Measurements from ENCODE around the gene HTR2B. TPM values are rescaled to one million over a fixed set of nuclear protein-coding genes. Genes with fewer than 3 reads are reported as not detected.

The HTR2B gene
- polyA plus RNA-seq, 1 experiment: 0.92 TPM

DNA sequence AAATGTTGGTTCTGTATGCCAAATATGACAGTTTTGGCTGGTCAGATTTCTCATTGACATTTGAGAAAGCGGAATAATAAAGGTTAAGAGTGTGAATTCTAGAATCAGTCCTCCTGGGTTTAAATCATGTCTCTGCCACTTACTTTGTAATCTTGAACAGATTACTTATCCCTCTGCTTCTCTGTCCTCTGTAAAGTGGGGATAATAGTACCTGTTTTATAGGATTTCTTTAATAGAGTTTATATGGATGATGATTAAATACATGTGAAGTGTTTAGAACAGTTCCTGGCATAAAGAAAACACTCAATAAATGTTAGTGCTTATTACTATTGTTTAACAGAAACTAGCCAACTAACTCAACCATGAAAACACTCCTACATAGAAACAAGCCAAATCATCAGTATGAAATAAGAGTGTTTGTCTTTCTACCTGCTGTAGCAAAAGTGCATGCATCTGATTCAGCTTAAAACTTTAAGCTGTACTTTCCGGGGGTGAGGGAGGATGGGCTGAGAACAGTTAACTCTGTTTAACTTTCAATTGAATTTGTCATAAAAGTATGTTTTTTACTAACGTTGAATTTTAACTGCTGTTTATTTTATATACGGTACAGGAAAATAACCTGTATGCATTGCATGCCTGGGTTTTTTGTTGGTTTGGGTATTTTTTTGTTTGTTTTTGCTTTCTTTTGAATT, 6.8 kb downstream of the HTR2B start:
- Histone ChIP-seq H3K36me3 (ENCODE audit: control insufficient read depth, insufficient read depth, low read length) (no peaks in the 10 kb centered on the region), H3K27me3 (ENCODE audit: control insufficient read depth, insufficient read depth, low read length) (no peaks in the 10 kb centered on the region), H3K4me3 (ENCODE audit: low read depth, low read length) (no peak overlapping the region)
- POLR2A ChIA-PET: no interaction called here
- no peak for TF ChIP-seq CTCF (IDR thresholded peaks at IDR 0.05; ENCODE audit: insufficient read depth, low read depth, low read length)
- no peak for DNase-seq (ENCODE audit: low read depth)
- CTCF ChIA-PET: no interaction called here

DNA sequence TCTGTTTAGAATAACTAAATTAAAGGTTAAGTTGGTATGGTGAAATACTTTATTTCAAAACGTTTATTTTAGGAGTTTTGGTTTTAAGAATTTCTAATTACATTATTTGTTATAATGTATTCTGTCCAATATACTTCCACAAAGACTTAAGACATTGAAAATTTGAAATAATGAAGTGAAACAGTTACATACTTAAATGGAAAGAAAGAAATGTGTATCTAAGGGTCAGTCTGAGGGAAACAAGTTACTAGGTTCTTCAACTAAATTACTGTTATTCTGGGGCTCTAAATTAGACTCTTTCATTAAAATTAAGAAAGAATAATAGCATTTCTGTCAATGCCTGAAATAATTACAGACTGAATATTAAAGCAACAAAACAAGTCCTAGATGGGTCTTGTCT, 7.7 kb downstream of the HTR2B start:
- CTCF ChIA-PET: interaction anchor here (1.1 kb wide), 1 partner anchor 13 kb away, joined by 3 read pairs; no protein-coding TSS in a partner anchor
- POLR2A ChIA-PET: no interaction called here
- Histone ChIP-seq H3K27me3 (ENCODE audit: control insufficient read depth, insufficient read depth, low read length) (no peaks in the 10 kb centered on the region), H3K4me3 (ENCODE audit: low read depth, low read length) (no peak overlapping the region), H3K36me3 (ENCODE audit: control insufficient read depth, insufficient read depth, low read length) (no peaks in the 10 kb centered on the region)
- no peak for TF ChIP-seq CTCF (IDR thresholded peaks at IDR 0.05; ENCODE audit: insufficient read depth, low read depth, low read length)
- no peak for DNase-seq (ENCODE audit: low read depth)

- H3K27me3 ChIP-seq (ENCODE audit: control insufficient read depth, insufficient read depth, low read length): no peaks in the 10 kb centered on the region
- DNase-seq (ENCODE audit: low read depth): no peak
- no peak for TF ChIP-seq CTCF (IDR thresholded peaks at IDR 0.05; ENCODE audit: insufficient read depth, low read depth, low read length)
- CTCF ChIA-PET: interaction anchor here (1.7 kb wide), 1 partner anchor 77 kb away, joined by 6 read pairs; no protein-coding TSS in a partner anchor
- no peaks in the 10 kb centered on the region for H3K36me3 ChIP-seq (ENCODE audit: control insufficient read depth, insufficient read depth, low read length)
- no peak overlapping the region for H3K4me3 ChIP-seq (ENCODE audit: low read depth, low read length)
- POLR2A ChIA-PET: no interaction called here
Measured at GRCh38 chr2:231115651-231116050, 9.2 kb downstream of the HTR2B start.

DNA sequence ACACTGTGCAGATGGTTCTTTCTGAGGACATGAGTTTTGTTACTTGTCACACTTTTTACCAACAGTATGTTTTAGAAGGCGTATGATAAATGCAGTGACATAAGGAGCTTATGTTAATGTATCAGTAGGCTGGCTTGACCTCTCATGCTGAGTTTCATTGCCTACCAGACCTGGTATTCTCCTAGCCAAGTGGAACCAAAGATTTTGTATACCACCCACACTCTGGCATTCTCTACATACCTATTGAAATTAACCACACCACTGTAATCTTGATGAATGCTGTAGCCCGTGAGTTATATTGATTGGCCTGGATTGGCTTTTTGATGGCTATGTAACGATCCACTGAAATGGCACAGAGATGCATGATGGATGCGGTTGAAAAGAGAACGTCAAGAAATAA, 11.4 kb downstream of the HTR2B start:
- no peak overlapping the region for H3K4me3 ChIP-seq (ENCODE audit: low read depth, low read length)
- ChIA-PET CTCF (no interaction called here), POLR2A (no interaction called here)
- no peak for DNase-seq (ENCODE audit: low read depth)
- TF ChIP-seq CTCF (IDR thresholded peaks at IDR 0.05; ENCODE audit: insufficient read depth, low read depth, low read length): no peak
- H3K27me3 ChIP-seq (ENCODE audit: control insufficient read depth, insufficient read depth, low read length): no peaks in the 10 kb centered on the region
- H3K36me3 ChIP-seq (ENCODE audit: control insufficient read depth, insufficient read depth, low read length): peaks cover 3% of the 10 kb centered on the region; the same call in 1 of the 2 replicates

GRCh38 chr2:231111987-231112386, 12.9 kb downstream of the HTR2B start:
- TF ChIP-seq CTCF (IDR thresholded peaks at IDR 0.05; ENCODE audit: insufficient read depth, low read depth, low read length): no peak
- Histone ChIP-seq H3K27me3 (ENCODE audit: control insufficient read depth, insufficient read depth, low read length) (no peaks in the 10 kb centered on the region), H3K4me3 (ENCODE audit: low read depth, low read length) (no peak overlapping the region), H3K36me3 (ENCODE audit: control insufficient read depth, insufficient read depth, low read length) (peaks cover 3% of the 10 kb centered on the region; the same call in 1 of the 2 replicates)
- ChIA-PET CTCF (interaction anchor here (0.6 to 4.3 kb wide), 6 partner anchors 8 to 300 kb away, joined by 3 to 44 read pairs (median 6); no protein-coding TSS in a partner anchor), POLR2A (interaction anchor here (0.7 kb wide), 1 partner anchor 80 kb away, joined by 3 read pairs; no protein-coding TSS in a partner anchor)
- no peak for DNase-seq (ENCODE audit: low read depth)
